Nephron progenitor cell (in vitro differentiated cells): Measurements from ENCODE around the gene MBD2.
A peak's percentile ranks its signal among the peaks of the same experiment; 100 is the strongest.
"Not testable (repeated sequence)": the region's sequence is repeated elsewhere in the genome, so short reads cannot be mapped to it uniquely, and the experiment has no call there.

Source experiments
- DNase-seq: peaks from one replicate; pipeline ENCODE4 v3.0.0; 2021
- H3K27ac Mint-ChIP-seq: 2 replicates; pipeline ENCODE4 v1.8.0; 2021; ENCODE audit warnings: mild to moderate bottlenecking, moderate library complexity, mixed read lengths
- H3K27me3 Mint-ChIP-seq: 2 replicates; pipeline ENCODE4 v1.8.0; 2021; ENCODE audit warnings: mild to moderate bottlenecking, low read depth, mixed read lengths; ENCODE audit not compliant: poor library complexity
- H3K36me3 Mint-ChIP-seq: 2 replicates; pipeline ENCODE4 v1.8.0; 2021; ENCODE audit warnings: low read depth, mixed read lengths
- H3K4me1 Mint-ChIP-seq: 2 replicates; pipeline ENCODE4 v1.8.0; 2021; ENCODE audit warnings: mixed read lengths
- H3K4me3 Mint-ChIP-seq: 2 replicates; pipeline ENCODE4 v1.8.0; 2021; ENCODE audit warnings: mild to moderate bottlenecking, moderate library complexity, mixed read lengths
- H3K9me3 Mint-ChIP-seq: 2 replicates; pipeline ENCODE4 v1.8.0; 2021; ENCODE audit warnings: mild to moderate bottlenecking, moderate library complexity, mixed read lengths
- TF ChIP-seq, protein P1 (sequence below): fragments of 200-600 bp; sonication (generic); IDR thresholded peaks from 2 replicates; pipeline ENCODE4 v1.5.0; 2021; ENCODE audit warnings: antibody characterized with exemption

Gene MBD2

GRCh38 chr18:54261894-54262293, 37.4 kb upstream of the MBD2 start:
- H3K4me3 Mint-ChIP-seq: no peak overlapping the region
- H3K27me3 Mint-ChIP-seq: peaks cover 3% of the 10 kb centered on the region
- H3K27ac Mint-ChIP-seq: no peak overlapping the region
- no peaks in the 10 kb centered on the region for H3K9me3 Mint-ChIP-seq
- TF ChIP-seq, protein P1, sequence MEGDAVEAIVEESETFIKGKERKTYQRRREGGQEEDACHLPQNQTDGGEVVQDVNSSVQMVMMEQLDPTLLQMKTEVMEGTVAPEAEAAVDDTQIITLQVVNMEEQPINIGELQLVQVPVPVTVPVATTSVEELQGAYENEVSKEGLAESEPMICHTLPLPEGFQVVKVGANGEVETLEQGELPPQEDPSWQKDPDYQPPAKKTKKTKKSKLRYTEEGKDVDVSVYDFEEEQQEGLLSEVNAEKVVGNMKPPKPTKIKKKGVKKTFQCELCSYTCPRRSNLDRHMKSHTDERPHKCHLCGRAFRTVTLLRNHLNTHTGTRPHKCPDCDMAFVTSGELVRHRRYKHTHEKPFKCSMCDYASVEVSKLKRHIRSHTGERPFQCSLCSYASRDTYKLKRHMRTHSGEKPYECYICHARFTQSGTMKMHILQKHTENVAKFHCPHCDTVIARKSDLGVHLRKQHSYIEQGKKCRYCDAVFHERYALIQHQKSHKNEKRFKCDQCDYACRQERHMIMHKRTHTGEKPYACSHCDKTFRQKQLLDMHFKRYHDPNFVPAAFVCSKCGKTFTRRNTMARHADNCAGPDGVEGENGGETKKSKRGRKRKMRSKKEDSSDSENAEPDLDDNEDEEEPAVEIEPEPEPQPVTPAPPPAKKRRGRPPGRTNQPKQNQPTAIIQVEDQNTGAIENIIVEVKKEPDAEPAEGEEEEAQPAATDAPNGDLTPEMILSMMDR: no peak
- H3K4me1 Mint-ChIP-seq: peaks cover 13% of the 10 kb centered on the region
- no peaks in the 10 kb centered on the region for H3K36me3 Mint-ChIP-seq
- no peak for DNase-seq

- Mint-ChIP-seq H3K9me3 (no peaks in the 10 kb centered on the region), H3K4me3 (no peak overlapping the region), H3K36me3 (no peaks in the 10 kb centered on the region), H3K27me3 (peaks cover 3% of the 10 kb centered on the region), H3K27ac (no peak overlapping the region), H3K4me1 (peaks cover 18% of the 10 kb centered on the region)
- TF ChIP-seq, protein P1: no peak
- no peak for DNase-seq
Observed at GRCh38 chr18:54260396-54261072, 36.1 kb upstream of the MBD2 start.

- not testable (repeated sequence) for H3K27ac Mint-ChIP-seq, DNase-seq, H3K36me3 Mint-ChIP-seq, H3K9me3 Mint-ChIP-seq, H3K4me3 Mint-ChIP-seq, H3K27me3 Mint-ChIP-seq
- peaks cover 40% of the 10 kb centered on the region for H3K4me1 Mint-ChIP-seq
Observed at GRCh38 chr18:54257818-54258217, 33.3 kb upstream of the MBD2 start.

GRCh38 chr18:54257015-54257414, 32.5 kb upstream of the MBD2 start:
- H3K9me3 Mint-ChIP-seq: no peaks in the 10 kb centered on the region
- H3K27me3 Mint-ChIP-seq: peaks cover 3% of the 10 kb centered on the region
- no peak overlapping the region for H3K27ac Mint-ChIP-seq
- no peak overlapping the region for H3K4me3 Mint-ChIP-seq
- no peaks in the 10 kb centered on the region for H3K36me3 Mint-ChIP-seq
- H3K4me1 Mint-ChIP-seq: peaks cover 48% of the 10 kb centered on the region
- TF ChIP-seq, protein P1: no peak
- no peak for DNase-seq

GRCh38 chr18:54255141-54255540, 30.7 kb upstream of the MBD2 start:
- no peaks in the 10 kb centered on the region for H3K27me3 Mint-ChIP-seq

DNA sequence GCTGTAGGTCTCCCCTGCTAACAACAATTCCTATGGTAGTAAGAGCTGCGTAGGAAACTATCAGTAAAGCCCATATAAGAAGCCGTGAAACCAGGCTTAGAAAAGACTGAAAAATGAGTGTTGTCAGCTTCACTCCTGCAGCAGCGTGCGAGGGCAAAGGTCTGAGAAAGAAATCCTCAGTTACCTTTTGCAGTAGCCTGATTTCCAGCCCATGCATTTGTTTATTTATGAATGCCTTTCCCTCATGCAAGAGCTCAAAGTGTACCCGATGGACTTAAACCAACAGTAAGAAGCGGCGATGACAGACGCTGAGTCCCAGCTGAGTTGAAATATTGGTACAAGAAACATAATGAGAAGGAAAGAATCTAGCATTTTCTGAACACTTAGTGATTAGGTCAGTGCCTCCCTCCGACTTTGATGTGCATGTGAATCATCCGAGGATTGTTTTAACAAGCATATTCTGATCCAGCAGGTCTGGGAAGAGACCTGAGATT, 29.8 kb upstream of the MBD2 start:
- H3K4me3 Mint-ChIP-seq: peak overlapping the region; percentile 44
- H3K4me1 Mint-ChIP-seq: peaks cover 59% of the 10 kb centered on the region
- H3K27me3 Mint-ChIP-seq: no peaks in the 10 kb centered on the region
- DNase-seq: no peak
- peaks cover 5% of the 10 kb centered on the region for H3K9me3 Mint-ChIP-seq
- peaks cover 6% of the 10 kb centered on the region for H3K36me3 Mint-ChIP-seq
- H3K27ac Mint-ChIP-seq: peak overlapping the region; percentile 92
- TF ChIP-seq, protein P1: no peak

More at GRCh38 chr18:54255141-54255540, 30.7 kb upstream of the MBD2 start:
- no peak for DNase-seq
- Mint-ChIP-seq H3K9me3 (peaks cover 2% of the 10 kb centered on the region), H3K4me1 (peaks cover 59% of the 10 kb centered on the region), H3K36me3 (peaks cover 3% of the 10 kb centered on the region), H3K4me3 (no peak overlapping the region), H3K27ac (no peak overlapping the region)
- TF ChIP-seq, protein P1: no peak
